Activated CD8-positive, alpha-beta T cell treated with anti-CD3 and anti-CD28 coated beads, Interleukin-2, amount 10 ng/mL, durations not matched to agents 7 days and 5 days (primary cell): ENCODE measurements around the gene SPSB4. TPM values are rescaled to one million over a fixed set of nuclear protein-coding genes. Genes with fewer than 3 reads are reported as not detected.

ENCODE experiments used
- ATAC-seq: fragments of 150-1000 bp; cut with Tn5 transposase; one replicate; pipeline ENCODE4 v1.10.0; 2021; ENCODE audit warnings: moderate library complexity
- CTCF ChIA-PET: fragments of 350-600 bp; sonication (Branson Sonifier 250); formaldehyde crosslinking; loops from one replicate; lab custom pipeline; 2021; ENCODE audit warnings: antibody characterized with exemption; lab: Charles Lee
- POLR2A ChIA-PET: fragments of 350-600 bp; sonication (Branson Sonifier 250); formaldehyde crosslinking; loops from one replicate; lab custom pipeline; 2021; ENCODE audit warnings: antibody characterized with exemption; lab: Charles Lee
- DNase-seq: peaks from one replicate; pipeline ENCODE4 v3.0.0-alpha.2; 2020
- H3K27ac Mint-ChIP-seq: one replicate; pipeline ENCODE4 v1.8.0; 2021; ENCODE audit warnings: mild to moderate bottlenecking, mixed read lengths
- H3K27me3 Mint-ChIP-seq: one replicate; pipeline ENCODE4 v1.8.0; 2021; ENCODE audit warnings: low read depth, mixed read lengths
- H3K36me3 Mint-ChIP-seq: one replicate; pipeline ENCODE4 v1.8.0; 2021; ENCODE audit warnings: low read depth, mixed read lengths
- H3K4me1 Mint-ChIP-seq: one replicate; pipeline ENCODE4 v1.8.0; 2021; ENCODE audit warnings: low read depth, mixed read lengths
- H3K4me3 Mint-ChIP-seq: one replicate; pipeline ENCODE4 v1.8.0; 2021; ENCODE audit warnings: mild to moderate bottlenecking, mixed read lengths
- H3K9me3 Mint-ChIP-seq: one replicate; pipeline ENCODE4 v1.8.0; 2022; ENCODE audit warnings: mixed read lengths; ENCODE audit not compliant: insufficient read depth
- total RNA-seq, 2 experiments: library from RNA; stranded (reverse); gene quantifications; one replicate each; pipeline ENCODE4 v1.2.3, GENCODE V29; 2021

The SPSB4 gene
- total RNA-seq, 2 experiments from 2014 or later: not detected

GRCh38 chr3:141077631-141078030 is 26.5 kb downstream of the SPSB4 start:
- H3K4me1 Mint-ChIP-seq: peaks cover 7% of the 10 kb centered on the region
- CTCF ChIA-PET: interaction anchor here (1.0 to 1.6 kb wide), 3 partner anchors 30 to 77 kb away, joined by 3 read pairs; no protein-coding TSS in a partner anchor
- POLR2A ChIA-PET: no interaction called here
- H3K9me3 Mint-ChIP-seq: no peaks in the 10 kb centered on the region
- no peak overlapping the region for H3K27ac Mint-ChIP-seq
- no peaks in the 10 kb centered on the region for H3K36me3 Mint-ChIP-seq
- no peak for ATAC-seq
- DNase-seq: no peak
- H3K27me3 Mint-ChIP-seq: peaks cover 7% of the 10 kb centered on the region
- no peak overlapping the region for H3K4me3 Mint-ChIP-seq

- ATAC-seq: no peak
- ChIA-PET POLR2A (no interaction called here), CTCF (interaction anchor here (0.7 to 1.6 kb wide), 2 partner anchors 28 to 30 kb away, joined by 3 read pairs; no protein-coding TSS in a partner anchor)
- H3K9me3 Mint-ChIP-seq: no peaks in the 10 kb centered on the region
- no peak overlapping the region for H3K4me3 Mint-ChIP-seq
- H3K27me3 Mint-ChIP-seq: peaks cover 7% of the 10 kb centered on the region
- H3K36me3 Mint-ChIP-seq: no peaks in the 10 kb centered on the region
- no peak overlapping the region for H3K27ac Mint-ChIP-seq
- peaks cover 7% of the 10 kb centered on the region for H3K4me1 Mint-ChIP-seq
- no peak for DNase-seq
Measured at GRCh38 chr3:141078200-141078599, 27.1 kb downstream of the SPSB4 start.

- H3K9me3 Mint-ChIP-seq: no peaks in the 10 kb centered on the region
- DNase-seq (no peak), ATAC-seq (no peak)
- H3K4me3 Mint-ChIP-seq: no peak overlapping the region
- POLR2A ChIA-PET: no interaction called here
- H3K4me1 Mint-ChIP-seq: peaks cover 7% of the 10 kb centered on the region
- no peaks in the 10 kb centered on the region for H3K36me3 Mint-ChIP-seq
- H3K27ac Mint-ChIP-seq: no peak overlapping the region
- H3K27me3 Mint-ChIP-seq: peaks cover 7% of the 10 kb centered on the region
- CTCF ChIA-PET: no interaction called here
Measured at GRCh38 chr3:141080431-141080830, 29.3 kb downstream of the SPSB4 start.

DNA sequence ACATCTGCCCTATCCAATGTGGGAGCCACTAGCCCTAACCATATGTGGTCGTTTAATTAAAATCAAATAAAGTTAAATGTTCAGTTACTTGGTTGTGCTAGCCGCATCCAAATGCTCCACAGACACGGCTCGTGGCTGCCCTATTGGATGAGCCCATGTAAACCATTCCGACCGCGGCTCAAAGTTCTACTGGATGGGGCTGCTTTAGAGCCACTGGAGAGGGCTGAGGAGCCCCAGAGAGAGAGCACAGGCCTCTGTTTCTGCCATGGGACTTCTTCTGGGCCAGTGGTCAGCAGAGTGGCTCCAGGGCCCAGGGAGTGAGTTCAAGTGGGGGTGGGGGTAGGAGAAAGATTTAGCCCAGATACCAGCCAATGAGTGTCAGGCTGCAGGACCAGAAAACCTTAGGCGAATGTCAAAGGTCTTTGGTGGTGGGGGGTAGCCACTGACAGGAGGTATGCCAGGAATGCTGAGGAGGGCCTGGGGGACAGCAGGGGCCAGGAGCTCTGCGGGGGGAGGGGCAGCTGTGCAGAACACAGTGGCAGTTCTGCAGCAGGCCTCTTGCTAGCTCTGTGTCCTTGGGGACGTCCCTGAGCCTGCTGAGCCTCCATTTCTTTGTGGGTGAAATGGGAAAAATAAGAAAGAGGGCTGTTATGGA is 30.1 kb downstream of the SPSB4 start:
- Mint-ChIP-seq H3K9me3 (no peaks in the 10 kb centered on the region), H3K27ac (no peak overlapping the region), H3K36me3 (no peaks in the 10 kb centered on the region), H3K4me3 (no peak overlapping the region), H3K27me3 (peaks cover 7% of the 10 kb centered on the region), H3K4me1 (peaks cover 7% of the 10 kb centered on the region)
- ChIA-PET CTCF (no interaction called here), POLR2A (no interaction called here)
- no peak for ATAC-seq
- DNase-seq: no peak

DNA sequence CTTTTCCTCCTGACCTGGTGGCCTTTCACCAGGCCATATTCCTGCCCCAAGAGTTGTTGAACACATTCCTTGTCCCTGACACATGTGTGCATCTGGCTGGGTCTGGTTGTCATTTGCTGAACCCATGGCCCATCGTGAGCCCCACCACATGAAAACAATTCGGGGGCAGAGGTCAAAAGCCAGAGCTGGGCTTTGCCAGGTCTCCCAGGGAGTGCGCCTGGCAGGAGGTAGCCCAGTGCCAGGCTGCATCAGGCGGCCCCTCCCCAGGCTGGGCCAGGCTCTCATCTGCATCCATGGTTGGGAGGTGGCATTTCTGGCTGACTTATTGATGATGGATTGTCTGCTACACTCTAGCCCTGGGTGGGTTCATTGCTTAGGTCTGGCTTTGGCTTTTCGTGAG is 30.9 kb downstream of the SPSB4 start:
- Mint-ChIP-seq H3K27me3 (peaks cover 7% of the 10 kb centered on the region), H3K4me1 (peaks cover 5% of the 10 kb centered on the region), H3K4me3 (no peak overlapping the region), H3K36me3 (no peaks in the 10 kb centered on the region), H3K27ac (no peak overlapping the region), H3K9me3 (no peaks in the 10 kb centered on the region)
- ChIA-PET POLR2A (interaction anchor here (0.7 kb wide), 1 partner anchor 213 kb away, joined by 3 read pairs; no protein-coding TSS in a partner anchor), CTCF (no interaction called here)
- no peak for ATAC-seq
- no peak for DNase-seq

DNA sequence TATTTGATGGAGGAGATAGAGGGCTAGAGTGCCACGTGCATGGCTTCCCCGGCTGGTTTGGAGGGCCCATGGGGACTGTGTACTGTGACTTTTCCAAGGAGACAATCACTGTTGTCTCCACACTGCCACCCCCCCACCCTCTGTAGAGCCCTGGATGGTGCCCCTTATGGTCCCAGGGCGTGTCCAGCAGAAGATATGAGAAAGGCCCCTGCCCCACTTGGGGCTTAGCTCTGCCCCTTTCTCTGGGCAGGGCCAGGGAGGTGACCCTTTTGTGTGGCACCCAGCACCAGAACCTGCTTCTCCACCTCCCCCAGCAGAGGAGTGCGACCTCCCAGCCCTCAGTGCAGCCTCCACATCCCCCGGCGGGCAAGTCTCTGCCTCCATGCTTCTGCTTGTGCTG is 32.1 kb downstream of the SPSB4 start:
- Mint-ChIP-seq H3K36me3 (no peaks in the 10 kb centered on the region), H3K4me3 (no peak overlapping the region), H3K27ac (no peak overlapping the region), H3K27me3 (peaks cover 5% of the 10 kb centered on the region), H3K9me3 (no peaks in the 10 kb centered on the region), H3K4me1 (no peaks in the 10 kb centered on the region)
- no peak for ATAC-seq
- CTCF ChIA-PET: interaction anchor here (1.0 kb wide), 1 partner anchor 71 kb away, joined by 3 read pairs; no protein-coding TSS in a partner anchor
- no peak for DNase-seq
- POLR2A ChIA-PET: no interaction called here

GRCh38 chr3:141083836-141084649 is 32.9 kb downstream of the SPSB4 start:
- H3K27ac Mint-ChIP-seq: no peak overlapping the region
- no peaks in the 10 kb centered on the region for H3K9me3 Mint-ChIP-seq
- no peak overlapping the region for H3K4me3 Mint-ChIP-seq
- ATAC-seq (no peak), DNase-seq (no peak)
- H3K27me3 Mint-ChIP-seq: peaks cover 5% of the 10 kb centered on the region
- no peaks in the 10 kb centered on the region for H3K36me3 Mint-ChIP-seq
- POLR2A ChIA-PET: no interaction called here
- no peaks in the 10 kb centered on the region for H3K4me1 Mint-ChIP-seq
- CTCF ChIA-PET: interaction anchor here (0.8 to 1.0 kb wide), 2 partner anchors 22 to 72 kb away, joined by 3 read pairs; no protein-coding TSS in a partner anchor

DNA sequence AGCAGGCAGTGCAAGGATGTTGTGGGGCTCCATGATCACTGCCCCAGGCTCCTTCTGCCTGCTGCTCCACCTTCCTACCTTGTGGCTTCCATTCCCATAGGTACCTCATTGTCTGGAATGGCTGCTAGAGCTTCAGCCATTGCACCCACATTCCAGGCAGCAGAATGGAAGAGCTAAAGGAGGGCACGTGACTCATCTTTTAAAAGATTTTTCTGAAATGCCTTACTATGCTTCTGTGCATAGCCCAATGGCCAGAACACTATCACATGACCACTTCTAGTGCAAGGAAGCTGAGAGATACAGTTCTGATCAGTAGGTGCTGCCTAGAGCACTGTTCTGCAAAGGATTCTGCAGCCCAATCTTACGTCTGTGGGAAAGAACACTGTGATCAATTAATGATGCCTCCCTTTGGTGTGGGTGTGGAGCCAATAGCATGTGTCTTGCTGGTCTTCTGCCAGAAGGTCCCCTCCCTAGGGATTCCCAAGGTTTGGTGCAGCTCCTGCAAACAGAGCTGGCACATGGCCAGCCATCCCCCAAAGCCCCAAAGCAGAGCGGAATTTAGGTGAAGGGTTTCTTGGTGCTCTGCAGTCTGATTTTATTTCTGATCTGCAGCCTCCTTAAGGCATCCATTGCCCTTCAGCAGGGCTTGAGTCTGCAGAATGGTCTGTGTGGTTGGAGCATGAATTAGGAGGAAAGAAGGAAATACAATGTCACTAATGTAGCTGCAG is 34.4 kb downstream of the SPSB4 start:
- Mint-ChIP-seq H3K27me3 (peaks cover 4% of the 10 kb centered on the region), H3K4me3 (no peak overlapping the region), H3K4me1 (no peaks in the 10 kb centered on the region), H3K36me3 (no peaks in the 10 kb centered on the region), H3K27ac (no peak overlapping the region), H3K9me3 (no peaks in the 10 kb centered on the region)
- ATAC-seq (no peak), DNase-seq (no peak)
- ChIA-PET POLR2A (no interaction called here), CTCF (interaction anchor here (0.9 kb wide), 1 partner anchor 85 kb away, joined by 3 read pairs; no protein-coding TSS in a partner anchor)

DNA sequence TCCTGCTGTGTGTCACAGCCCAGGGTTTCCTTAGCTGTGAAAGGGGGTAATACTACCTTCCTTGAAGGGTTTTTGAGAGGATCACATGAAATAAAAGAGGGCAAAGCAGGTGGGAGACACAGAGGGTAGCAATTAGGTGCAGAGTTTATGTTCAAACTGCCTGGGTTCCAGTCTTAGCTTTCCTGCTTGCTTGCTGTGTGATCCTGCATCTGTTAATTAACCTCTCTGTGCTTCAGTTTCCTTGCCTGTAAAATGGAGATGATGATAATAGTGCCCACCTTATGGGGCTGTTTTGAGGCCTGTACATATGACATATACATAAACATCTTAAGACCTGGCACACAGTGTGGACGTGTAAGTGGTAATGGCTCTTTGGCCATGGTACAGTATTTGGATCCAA is 35.0 kb downstream of the SPSB4 start:
- no peak overlapping the region for H3K27ac Mint-ChIP-seq
- CTCF ChIA-PET: no interaction called here
- no peaks in the 10 kb centered on the region for H3K36me3 Mint-ChIP-seq
- no peaks in the 10 kb centered on the region for H3K4me1 Mint-ChIP-seq
- H3K4me3 Mint-ChIP-seq: no peak overlapping the region
- H3K9me3 Mint-ChIP-seq: no peaks in the 10 kb centered on the region
- POLR2A ChIA-PET: no interaction called here
- DNase-seq: no peak
- no peak for ATAC-seq
- H3K27me3 Mint-ChIP-seq: peaks cover 4% of the 10 kb centered on the region

DNA sequence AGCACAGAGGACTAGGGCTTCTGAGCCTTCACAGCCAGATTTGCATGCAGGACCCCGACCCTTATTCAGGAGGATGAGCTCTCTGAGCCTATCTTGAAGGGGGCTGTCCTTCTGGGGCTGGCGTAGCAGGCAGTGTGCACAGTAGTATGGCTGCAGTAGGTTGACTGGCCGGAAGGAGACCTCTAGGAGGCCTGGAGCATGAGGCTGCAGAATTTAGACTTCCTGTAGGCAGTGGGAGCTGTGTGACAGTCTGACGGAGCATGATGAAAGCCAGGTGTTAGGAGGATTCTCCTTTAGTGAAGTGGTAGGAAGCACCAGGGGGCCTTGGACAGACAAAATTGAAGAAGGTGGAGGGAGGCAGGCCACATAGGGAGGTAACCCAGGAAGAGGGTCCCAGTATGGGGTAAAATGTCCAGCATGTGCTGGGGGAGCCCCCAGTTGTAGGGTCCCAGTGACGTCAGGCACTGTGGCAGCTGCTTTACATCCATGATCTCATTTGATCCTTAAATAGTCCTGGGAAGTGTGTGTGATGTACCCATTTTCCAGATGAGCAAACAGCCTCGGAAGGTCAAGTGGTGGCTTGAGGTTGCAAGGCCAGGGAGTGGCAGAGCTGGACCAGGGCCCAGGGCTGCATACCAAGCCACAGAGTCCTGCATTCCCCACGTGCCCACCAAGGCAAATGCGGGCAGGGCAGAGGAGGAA is 36.1 kb downstream of the SPSB4 start:
- no peaks in the 10 kb centered on the region for H3K4me1 Mint-ChIP-seq
- H3K36me3 Mint-ChIP-seq: no peaks in the 10 kb centered on the region
- CTCF ChIA-PET: no interaction called here
- peaks cover 4% of the 10 kb centered on the region for H3K27me3 Mint-ChIP-seq
- H3K27ac Mint-ChIP-seq: no peak overlapping the region
- POLR2A ChIA-PET: no interaction called here
- H3K9me3 Mint-ChIP-seq: no peaks in the 10 kb centered on the region
- ATAC-seq: no peak
- no peak for DNase-seq
- no peak overlapping the region for H3K4me3 Mint-ChIP-seq

GRCh38 chr3:141087778-141088130 is 36.6 kb downstream of the SPSB4 start:
- H3K9me3 Mint-ChIP-seq: no peaks in the 10 kb centered on the region
- no peaks in the 10 kb centered on the region for H3K36me3 Mint-ChIP-seq
- H3K27me3 Mint-ChIP-seq: peaks cover 4% of the 10 kb centered on the region
- DNase-seq: no peak
- H3K4me1 Mint-ChIP-seq: no peaks in the 10 kb centered on the region
- H3K4me3 Mint-ChIP-seq: no peak overlapping the region
- no peak for ATAC-seq
- ChIA-PET POLR2A (no interaction called here), CTCF (no interaction called here)
- H3K27ac Mint-ChIP-seq: no peak overlapping the region
